BE2C (cell line): Measurements from ENCODE around the gene NFYA.
"Not testable (repeated sequence)": the region's sequence is repeated elsewhere in the genome, so short reads cannot be mapped to it uniquely, and the experiment has no call there.

Experiments
- DNase-seq: peaks from one replicate; pipeline ENCODE4 v3.0.0-alpha.2; 2020
- H3K27me3 ChIP-seq: fragments of 250-450 bp; sonication (Bioruptor Pico); 2 replicates; pipeline ENCODE4 v1.5.1; 2020; ENCODE audit warnings: mild to moderate bottlenecking
- H3K36me3 ChIP-seq: fragments of 250-450 bp; sonication (Bioruptor Pico); 2 replicates; pipeline ENCODE4 v1.5.1; 2020; ENCODE audit warnings: mild to moderate bottlenecking
- H3K4me1 ChIP-seq: fragments of 250-450 bp; sonication (Bioruptor Pico); 2 replicates; pipeline ENCODE4 v1.5.1; 2020
- H3K4me3 ChIP-seq: 2 replicates; pipeline ENCODE4 v1.5.1; 2011; ENCODE audit warnings: low read depth, low read length
- H3K9me3 ChIP-seq: fragments of 250-450 bp; sonication (Bioruptor Pico); 2 replicates; pipeline ENCODE4 v1.5.1; 2020
- TF ChIP-seq, protein P1 (sequence below): IDR thresholded peaks from 2 replicates; pipeline ENCODE4 v1.5.1; 2012; ENCODE audit warnings: mild to moderate bottlenecking, low read depth, low read length

Gene NFYA

GRCh38 chr6:41098366-41098765 is 25.6 kb downstream of the NFYA start:
- no peaks in the 10 kb centered on the region; the same call in 1 of the 2 replicates for H3K4me1 ChIP-seq
- no peak for DNase-seq
- H3K36me3 ChIP-seq, result peaks cover 76% of the 10 kb centered on the region
- H3K27me3 ChIP-seq, result no peaks in the 10 kb centered on the region
- H3K9me3 ChIP-seq, result no peaks in the 10 kb centered on the region
- no peak overlapping the region for H3K4me3 ChIP-seq
- TF ChIP-seq, protein P1, sequence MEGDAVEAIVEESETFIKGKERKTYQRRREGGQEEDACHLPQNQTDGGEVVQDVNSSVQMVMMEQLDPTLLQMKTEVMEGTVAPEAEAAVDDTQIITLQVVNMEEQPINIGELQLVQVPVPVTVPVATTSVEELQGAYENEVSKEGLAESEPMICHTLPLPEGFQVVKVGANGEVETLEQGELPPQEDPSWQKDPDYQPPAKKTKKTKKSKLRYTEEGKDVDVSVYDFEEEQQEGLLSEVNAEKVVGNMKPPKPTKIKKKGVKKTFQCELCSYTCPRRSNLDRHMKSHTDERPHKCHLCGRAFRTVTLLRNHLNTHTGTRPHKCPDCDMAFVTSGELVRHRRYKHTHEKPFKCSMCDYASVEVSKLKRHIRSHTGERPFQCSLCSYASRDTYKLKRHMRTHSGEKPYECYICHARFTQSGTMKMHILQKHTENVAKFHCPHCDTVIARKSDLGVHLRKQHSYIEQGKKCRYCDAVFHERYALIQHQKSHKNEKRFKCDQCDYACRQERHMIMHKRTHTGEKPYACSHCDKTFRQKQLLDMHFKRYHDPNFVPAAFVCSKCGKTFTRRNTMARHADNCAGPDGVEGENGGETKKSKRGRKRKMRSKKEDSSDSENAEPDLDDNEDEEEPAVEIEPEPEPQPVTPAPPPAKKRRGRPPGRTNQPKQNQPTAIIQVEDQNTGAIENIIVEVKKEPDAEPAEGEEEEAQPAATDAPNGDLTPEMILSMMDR, result no peak

GRCh38 chr6:41100871-41101287 is 28.1 kb downstream of the NFYA start:
- no peaks in the 10 kb centered on the region for H3K27me3 ChIP-seq
- no peaks in the 10 kb centered on the region; the same call in 1 of the 2 replicates for H3K4me1 ChIP-seq
- H3K9me3 ChIP-seq, result no peaks in the 10 kb centered on the region
- H3K4me3 ChIP-seq, result no peak overlapping the region
- H3K36me3 ChIP-seq, result peaks cover 50% of the 10 kb centered on the region
- TF ChIP-seq, protein P1, result no peak
- no peak for DNase-seq

- TF ChIP-seq, protein P1, result no peak
- Histone ChIP-seq H3K4me1 (no peaks in the 10 kb centered on the region), H3K27me3 (no peaks in the 10 kb centered on the region), H3K4me3 (no peak overlapping the region), H3K36me3 (peaks cover 21% of the 10 kb centered on the region), H3K9me3 (no peaks in the 10 kb centered on the region)
- DNase-seq, result no peak
These were observed 31.1 kb downstream of the NFYA start for GRCh38 chr6:41103847-41104246.

GRCh38 chr6:41111017-41111416 is 38.2 kb downstream of the NFYA start:
- Histone ChIP-seq H3K4me1 (no peaks in the 10 kb centered on the region), H3K4me3 (no peak overlapping the region), H3K9me3 (no peaks in the 10 kb centered on the region), H3K27me3 (no peaks in the 10 kb centered on the region), H3K36me3 (no peaks in the 10 kb centered on the region)
- no peak for DNase-seq
- TF ChIP-seq, protein P1, result no peak

GRCh38 chr6:41115027-41115426 is 42.3 kb downstream of the NFYA start:
- H3K4me1 ChIP-seq, result not testable (repeated sequence)

GRCh38 chr6:41119508-41119907 is 46.7 kb downstream of the NFYA start:
- Histone ChIP-seq H3K4me1 (no peaks in the 10 kb centered on the region), H3K9me3 (no peaks in the 10 kb centered on the region), H3K4me3 (no peak overlapping the region), H3K36me3 (no peaks in the 10 kb centered on the region), H3K27me3 (no peaks in the 10 kb centered on the region)
- TF ChIP-seq, protein P1, result no peak
- no peak for DNase-seq

More at GRCh38 chr6:41115027-41115426, 42.3 kb downstream of the NFYA start:
- H3K9me3 ChIP-seq, DNase-seq, H3K27me3 ChIP-seq, H3K4me3 ChIP-seq, H3K36me3 ChIP-seq: not testable (repeated sequence)

GRCh38 chr6:41120058-41120457 is 47.3 kb downstream of the NFYA start:
- TF ChIP-seq, protein P1, result no peak
- H3K36me3 ChIP-seq, result no peaks in the 10 kb centered on the region
- DNase-seq, result no peak
- no peaks in the 10 kb centered on the region for H3K4me1 ChIP-seq
- no peak overlapping the region for H3K4me3 ChIP-seq
- H3K9me3 ChIP-seq, result no peaks in the 10 kb centered on the region
- no peaks in the 10 kb centered on the region for H3K27me3 ChIP-seq
